Endometrial microvascular endothelial cells (primary cell): Measurements from ENCODE around the gene ZNF488. TPM values are rescaled to one million over a fixed set of nuclear protein-coding genes. Genes with fewer than 3 reads are reported as not detected.

Experiments
- in situ Hi-C: cut with HindIII; loops from 2 replicates; pipeline ENCODE4 v1.10.0; 2017; ENCODE audit warnings: low sequenced_read_pairs, low pct_unique_long_range_greater_than_20kb; ENCODE audit errors: inconsistent ontology term
- total RNA-seq: library from RNA; depleted of rRNA; stranded (reverse); fragments of >200 nt; gene quantifications from one replicate; pipeline ENCODE4 v1.2.3, GENCODE V29; 2015; ENCODE audit errors: inconsistent ontology term

ZNF488 gene
- total RNA-seq, 1 donor from 2014 or later = not detected

DNA sequence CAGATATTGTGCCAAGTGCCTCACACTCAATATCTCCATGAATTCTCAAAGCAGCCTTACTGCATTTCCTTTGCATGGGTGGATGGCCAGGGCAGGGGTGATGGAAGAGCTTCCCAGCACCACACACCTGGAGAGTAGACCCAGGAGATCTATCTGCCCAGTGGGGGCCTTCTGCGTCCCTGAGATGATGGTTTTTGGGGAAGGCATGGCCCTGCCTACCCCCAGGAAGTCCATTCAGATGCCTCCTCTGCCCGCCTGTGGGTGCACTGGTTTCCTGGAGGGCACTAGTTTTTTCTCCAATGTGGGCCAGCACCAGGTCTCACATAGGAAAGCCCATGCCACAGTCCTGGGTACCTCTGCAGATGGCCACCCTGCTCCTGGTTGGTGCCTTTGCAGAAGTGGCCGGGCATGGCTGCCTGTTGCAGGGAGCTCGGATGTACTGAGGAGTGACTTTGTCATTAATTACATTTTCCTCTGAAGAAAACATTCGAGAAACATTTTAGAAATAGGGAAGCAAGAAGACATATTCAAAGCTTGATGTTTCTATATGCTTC is 28.2 kb upstream of the ZNF488 start:
- in situ Hi-C loops = no loop called here

- in situ Hi-C loops = no loop called here
Observed at GRCh38 chr10:47410862-47411261, 26.8 kb upstream of the ZNF488 start.

- in situ Hi-C loops = no loop called here
Observed at GRCh38 chr10:47410271-47410670, 26.2 kb upstream of the ZNF488 start.

GRCh38 chr10:47409866-47410256 is 25.8 kb upstream of the ZNF488 start:
- in situ Hi-C loops = no loop called here

DNA sequence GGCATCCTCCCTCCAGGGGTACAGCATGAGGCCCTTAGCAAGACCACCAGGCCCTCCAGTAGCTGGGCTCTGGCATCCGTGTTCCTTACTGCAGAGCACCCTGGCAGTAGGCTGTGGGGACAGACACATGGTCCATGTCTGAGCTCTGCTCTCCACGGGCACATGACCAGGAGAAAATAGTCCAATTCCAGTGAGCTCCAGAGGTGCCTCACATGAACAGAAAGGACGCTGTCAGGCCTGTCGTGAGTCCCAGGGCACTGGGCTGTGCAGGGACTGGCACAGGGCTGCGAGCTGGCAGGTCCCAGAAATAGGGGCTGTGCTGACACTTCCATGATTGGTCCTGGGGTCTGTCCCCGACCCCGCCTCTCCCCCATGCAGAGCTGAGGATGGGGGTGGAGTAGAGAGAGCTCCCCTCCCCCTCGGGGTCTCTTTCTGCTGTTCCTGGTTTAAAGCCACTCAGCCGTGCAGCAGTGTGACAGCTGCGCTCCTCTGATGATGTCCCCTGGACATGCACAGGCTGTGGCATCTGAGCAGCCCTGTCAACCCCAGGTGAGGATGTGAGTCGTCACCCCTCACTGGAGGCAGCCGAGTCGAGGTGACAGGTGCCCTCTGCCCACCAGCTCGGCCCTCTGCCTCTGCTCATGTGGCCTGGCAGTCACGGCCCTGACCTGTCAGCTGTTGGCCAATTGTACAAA is 25.2 kb upstream of the ZNF488 start:
- in situ Hi-C loops = no loop called here

GRCh38 chr10:47408606-47409005 is 24.5 kb upstream of the ZNF488 start:
- in situ Hi-C loops = no loop called here

- in situ Hi-C loops = no loop called here
Observed at GRCh38 chr10:47406870-47407691, 23.0 kb upstream of the ZNF488 start.

- in situ Hi-C loops = no loop called here
Observed at GRCh38 chr10:47406548-47406869, 22.4 kb upstream of the ZNF488 start.

- in situ Hi-C loops = no loop called here
Observed at GRCh38 chr10:47405857-47406547, 21.9 kb upstream of the ZNF488 start.

DNA sequence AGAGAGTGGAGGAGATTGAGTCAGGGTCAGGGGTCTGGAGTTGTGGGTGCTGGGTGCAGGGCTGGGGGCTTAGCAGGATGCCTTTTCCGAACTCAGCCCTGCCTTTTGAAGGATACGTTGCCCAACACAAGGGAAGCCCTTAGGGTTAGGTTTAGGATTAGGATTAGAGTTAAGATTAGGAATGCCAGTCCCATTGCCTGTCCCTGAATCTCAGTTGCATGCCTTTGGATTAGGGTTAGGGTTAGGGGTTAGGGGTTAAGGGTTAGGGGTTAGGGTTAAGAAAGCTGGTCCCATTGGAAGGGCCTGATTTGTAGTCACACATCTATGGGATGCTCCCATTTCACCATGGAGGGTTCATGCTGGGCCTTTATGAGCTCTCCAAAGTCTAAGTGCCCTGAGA is 20.8 kb upstream of the ZNF488 start:
- in situ Hi-C loops = no loop called here

DNA sequence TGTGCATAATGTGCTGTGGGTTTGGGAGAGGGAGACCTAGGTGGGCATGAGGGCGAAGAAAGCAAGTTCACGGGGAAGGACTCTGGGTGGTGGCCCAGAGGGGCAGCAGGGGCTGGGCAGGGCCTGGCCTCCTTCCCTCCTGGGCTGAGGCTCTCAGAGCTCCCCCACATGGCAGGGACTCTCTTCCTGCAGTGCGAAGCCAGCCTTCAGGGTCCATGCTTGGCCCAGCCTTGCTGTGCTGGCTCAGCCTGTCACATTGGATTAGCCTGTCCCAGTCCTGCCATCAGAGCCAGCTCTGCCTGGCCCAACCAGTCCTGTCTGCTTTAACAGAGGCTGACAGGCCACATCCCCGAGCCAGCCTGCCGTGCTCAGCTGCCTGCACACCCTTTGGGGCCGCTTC is 20.4 kb upstream of the ZNF488 start:
- in situ Hi-C loops = no loop called here

- in situ Hi-C loops = no loop called here
Observed at GRCh38 chr10:47403446-47404318, 19.6 kb upstream of the ZNF488 start.

- in situ Hi-C loops = no loop called here
Observed at GRCh38 chr10:47402641-47403301, 18.7 kb upstream of the ZNF488 start.

DNA sequence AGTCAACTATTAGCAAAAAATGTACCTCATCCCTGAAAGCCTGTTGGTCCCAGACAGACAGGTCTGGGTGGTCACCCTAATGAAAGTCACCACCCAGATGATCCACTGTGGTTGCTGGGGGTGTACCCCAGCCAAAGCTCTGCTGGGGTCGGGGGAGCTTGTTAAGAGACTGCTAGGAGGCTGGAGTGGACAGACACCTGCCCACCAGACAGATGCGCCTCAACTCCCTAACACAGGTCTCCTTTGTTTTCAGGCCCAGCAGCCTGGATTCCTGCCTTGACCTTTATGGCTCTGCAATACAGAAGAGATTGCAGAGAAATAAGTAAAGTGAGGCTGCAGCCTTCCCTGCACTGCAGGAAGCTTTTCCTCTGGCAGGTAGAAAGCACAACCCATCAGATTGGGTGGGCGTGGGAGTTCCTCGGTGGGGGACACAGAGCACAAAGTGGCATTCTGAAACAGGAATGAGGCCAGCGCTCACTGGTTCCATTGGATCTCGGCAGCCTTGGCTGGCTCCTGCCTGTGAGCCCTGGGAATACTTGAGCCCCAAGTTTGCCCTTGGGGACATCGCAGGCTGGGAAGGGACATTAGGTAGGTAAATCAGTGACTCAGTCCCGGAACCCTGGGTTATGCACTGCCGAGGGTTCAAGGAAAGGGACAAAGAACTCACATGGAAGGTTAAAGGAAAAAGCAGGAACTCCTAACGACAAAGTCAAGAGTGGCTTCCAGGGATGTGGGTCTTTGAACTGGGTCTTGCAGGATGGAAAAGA is 18.0 kb upstream of the ZNF488 start:
- in situ Hi-C loops = no loop called here

DNA sequence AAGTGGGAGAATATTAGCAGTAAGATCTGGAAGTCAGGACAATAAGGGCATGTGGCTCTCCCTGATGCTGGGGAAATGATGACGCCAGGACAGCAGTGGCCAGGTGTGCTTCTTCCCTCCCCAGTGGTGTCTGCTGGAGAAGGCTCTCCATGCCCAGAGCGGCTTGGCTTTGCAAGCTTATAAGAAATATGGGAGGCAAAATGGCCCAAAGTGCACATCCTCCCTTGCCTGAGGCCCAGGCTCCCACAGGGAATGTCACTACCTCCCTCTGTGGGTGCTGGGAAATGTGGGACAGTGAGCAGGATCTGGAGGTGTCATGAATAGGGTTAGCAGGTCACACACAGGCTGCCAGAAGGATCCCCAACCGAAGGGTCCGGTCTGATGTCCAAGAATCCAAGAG is 17.1 kb upstream of the ZNF488 start:
- in situ Hi-C loops = no loop called here

DNA sequence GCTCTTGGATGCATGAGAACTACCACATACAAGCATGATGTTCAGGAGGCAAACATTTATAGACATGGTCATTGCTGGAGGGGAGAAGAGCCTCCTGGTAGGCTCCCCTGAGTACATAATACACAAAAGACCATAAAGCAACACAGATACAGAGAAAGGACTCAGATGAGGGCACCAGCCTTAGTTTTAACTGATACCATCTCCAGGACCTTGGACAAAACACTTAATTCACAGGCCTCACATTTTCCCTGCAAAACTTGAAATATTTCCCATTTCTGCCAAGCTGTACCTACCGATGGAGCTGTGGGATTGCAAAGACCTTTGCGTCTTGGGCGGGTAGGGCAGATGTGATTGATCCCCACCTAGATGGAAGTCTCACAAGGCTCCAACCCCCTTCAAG is 16.7 kb upstream of the ZNF488 start:
- in situ Hi-C loops = no loop called here

DNA sequence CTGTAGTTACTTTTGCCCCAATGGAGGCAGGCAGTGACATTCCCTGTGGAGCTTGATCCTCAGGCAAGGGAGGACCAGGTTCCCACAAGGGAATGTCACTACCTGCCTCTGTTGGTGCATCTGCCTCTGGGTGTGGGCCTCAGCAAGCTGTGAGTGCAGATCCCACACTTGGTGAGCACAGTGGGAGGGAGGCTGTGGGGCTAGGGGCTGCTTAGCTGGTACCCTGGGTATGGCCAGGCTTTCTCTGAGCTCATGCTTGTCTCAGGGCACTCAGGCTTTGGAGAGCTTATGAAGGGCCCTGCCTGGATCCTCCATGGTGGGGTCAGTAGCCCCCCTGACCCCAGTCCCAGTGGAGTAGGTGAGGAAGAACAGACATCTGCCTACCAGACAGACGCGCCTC is 16.2 kb upstream of the ZNF488 start:
- in situ Hi-C loops = no loop called here

- in situ Hi-C loops = no loop called here
Observed at GRCh38 chr10:47397256-47397655, 13.2 kb upstream of the ZNF488 start.
